Raji (cell line): ENCODE results near the gene LANCL3.
"Not testable (repeated sequence)": the region's sequence is repeated elsewhere in the genome, so short reads cannot be mapped to it uniquely, and the experiment has no call there.

ENCODE experiments used
- POLR2A ChIP-seq: IDR thresholded peaks from 2 replicates; pipeline ENCODE4 v1.6.1; 2011; ENCODE audit warnings: low read depth, low read length, control low read depth; ENCODE audit not compliant: insufficient read depth

The LANCL3 gene

DNA sequence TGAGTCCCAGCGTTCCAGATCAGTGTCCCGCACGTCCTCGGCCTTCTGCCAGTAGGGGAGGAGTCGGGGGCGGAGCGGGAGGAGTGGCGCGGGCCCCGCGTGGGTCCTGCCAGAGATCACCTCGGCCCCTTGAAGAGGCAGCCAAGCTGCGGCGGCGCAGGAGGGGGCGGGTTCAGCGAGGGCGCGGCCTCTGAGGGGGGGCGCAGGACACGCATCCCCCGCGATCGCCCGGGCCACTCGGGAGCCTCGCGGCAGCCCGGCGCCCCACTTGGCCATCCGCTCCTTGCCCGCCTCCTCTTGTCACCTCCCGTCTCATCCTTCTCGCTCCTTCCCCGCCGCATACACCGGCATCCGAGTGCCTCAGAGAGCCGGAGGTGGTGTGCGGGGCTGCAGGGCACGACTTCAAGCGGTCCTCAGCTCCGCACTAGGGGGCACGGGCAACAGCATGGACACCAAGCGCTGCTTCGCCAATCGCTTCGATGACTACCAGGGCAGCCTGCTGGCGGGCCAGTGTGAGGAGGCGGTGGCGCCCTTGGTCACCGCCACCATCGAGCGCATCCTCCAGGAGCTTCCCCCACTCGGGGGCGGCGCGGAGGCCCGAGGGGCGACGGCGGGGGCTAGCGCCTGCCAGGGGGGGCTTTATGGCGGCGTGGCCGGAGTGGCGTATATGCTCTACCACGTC is at the start of gene LANCL3:
Gene LANCL3, plus strand, starts transcription at position 236 of the 682 bp plus-strand sequence. Its CDS starts 210 bp downstream, at position 446.
- TF ChIP-seq POLR2A, result not testable (repeated sequence)

GRCh38 chrX:37541991-37542390 is 29.5 kb upstream of the LANCL3 start:
- TF ChIP-seq POLR2A, result no peak

GRCh38 chrX:37542791-37543190 is 28.7 kb upstream of the LANCL3 start:
- no peak for TF ChIP-seq POLR2A

DNA sequence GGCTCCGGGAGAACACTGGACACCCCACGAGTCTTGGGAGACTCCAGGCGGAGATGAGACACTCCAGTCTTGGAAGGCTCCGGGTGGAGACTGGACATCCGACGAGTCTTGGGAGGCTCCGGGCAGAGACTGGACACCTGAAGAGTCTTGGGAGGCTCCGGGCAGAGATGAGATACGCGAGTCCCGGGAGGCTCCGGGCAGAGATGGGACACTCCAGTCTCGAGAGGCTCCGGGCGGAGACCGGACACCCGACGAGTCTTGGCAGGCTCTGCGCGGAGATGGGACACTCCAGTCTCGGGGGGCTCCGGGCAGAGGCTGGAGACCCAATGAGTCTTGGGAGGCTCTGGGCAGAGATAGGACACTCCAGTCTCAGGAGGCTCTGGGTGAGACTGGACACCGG is 28.1 kb upstream of the LANCL3 start:
- no peak for TF ChIP-seq POLR2A

DNA sequence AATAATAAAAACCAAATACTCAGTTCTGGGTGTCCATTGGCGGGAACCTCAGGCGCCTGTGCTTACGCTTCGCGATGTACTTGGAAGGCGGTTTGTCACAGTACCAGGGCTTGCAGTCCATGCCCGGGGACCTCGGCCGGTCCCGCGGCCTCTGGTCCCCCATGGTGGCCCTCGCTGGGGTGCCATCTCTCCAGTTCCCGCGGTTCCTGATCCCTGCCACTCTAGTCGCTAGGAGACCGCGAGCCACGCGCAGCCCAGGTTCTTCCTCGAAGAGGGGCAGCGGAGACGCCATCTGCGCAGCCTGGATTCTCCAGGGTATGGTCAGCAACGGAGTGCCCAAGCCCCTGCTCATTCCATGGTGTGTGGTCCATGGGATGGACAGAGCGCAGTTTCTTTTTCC is 26.4 kb upstream of the LANCL3 start:
- no peak for TF ChIP-seq POLR2A

DNA sequence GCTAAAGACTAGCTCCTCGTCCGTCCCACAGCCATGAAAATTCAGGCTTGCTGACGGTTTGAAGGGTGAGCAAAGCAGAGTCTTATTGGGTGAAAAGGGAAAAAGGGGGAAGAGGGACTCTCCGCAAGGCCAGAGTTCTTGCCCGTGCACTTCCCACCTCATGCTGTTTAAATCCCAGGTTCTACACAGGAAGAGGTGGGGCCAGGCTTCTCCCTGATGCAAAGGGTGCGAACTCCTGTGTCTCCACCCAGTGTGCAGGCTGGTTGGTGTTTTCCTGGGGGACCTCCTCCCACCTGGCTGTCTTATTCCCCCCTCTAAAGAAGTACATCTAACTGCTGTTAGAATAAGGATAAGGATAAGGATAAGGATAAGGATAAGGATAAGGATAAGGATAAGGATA is 18.0 kb upstream of the LANCL3 start:
- no peak for TF ChIP-seq POLR2A

GRCh38 chrX:37578045-37578444 is 6.6 kb downstream of the LANCL3 start:
- no peak for TF ChIP-seq POLR2A

DNA sequence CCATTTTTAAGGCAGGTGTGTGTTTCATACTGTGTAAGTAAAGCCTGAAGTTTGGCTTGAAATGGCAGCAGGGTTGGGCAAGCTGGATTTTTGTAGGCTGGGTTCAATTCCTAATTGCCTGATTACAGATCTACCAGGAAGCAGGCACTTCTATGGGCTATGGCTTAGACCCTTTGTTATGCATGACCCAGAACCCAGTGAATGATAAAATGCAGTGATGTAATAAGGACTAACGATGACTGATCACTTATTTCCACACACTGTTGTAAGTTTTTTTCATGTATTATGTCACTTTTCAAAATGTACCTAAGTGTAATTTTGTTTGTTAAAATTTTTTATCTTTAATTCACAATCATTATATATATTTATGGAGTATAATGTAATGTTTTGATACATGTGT is 8.6 kb downstream of the LANCL3 start:
- TF ChIP-seq POLR2A, result no peak

GRCh38 chrX:37590047-37590446 is 18.6 kb downstream of the LANCL3 start:
- TF ChIP-seq POLR2A, result no peak

DNA sequence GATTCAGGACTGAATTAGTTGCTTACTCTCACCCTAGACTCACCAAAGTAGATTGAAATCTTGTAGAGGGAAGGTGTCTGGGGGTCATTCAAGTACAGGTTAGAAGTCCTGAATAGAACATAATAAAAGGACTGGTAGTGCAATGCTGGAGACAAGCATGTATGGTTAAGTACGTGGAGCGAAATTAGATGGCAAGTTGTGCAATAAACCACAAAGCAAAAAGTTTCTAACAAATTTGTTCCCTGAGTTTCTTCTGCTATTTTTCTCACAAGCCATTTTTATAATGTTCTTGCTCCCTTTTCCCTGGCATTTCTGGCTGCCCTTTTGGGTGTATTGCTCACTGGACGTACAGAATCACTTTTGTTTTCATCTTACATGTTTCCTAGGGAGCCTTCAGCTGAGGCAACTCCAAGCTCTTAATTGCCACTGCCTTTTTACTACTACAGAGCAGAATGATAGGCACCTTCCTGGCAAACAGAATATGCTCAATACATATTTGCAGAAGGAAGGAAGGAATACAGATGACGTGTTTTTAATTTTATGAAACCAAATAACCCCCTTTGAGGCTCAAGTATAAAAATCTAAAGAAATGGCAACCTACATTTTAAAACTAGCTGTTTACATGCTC is 23.4 kb downstream of the LANCL3 start:
- TF ChIP-seq POLR2A, result no peak

DNA sequence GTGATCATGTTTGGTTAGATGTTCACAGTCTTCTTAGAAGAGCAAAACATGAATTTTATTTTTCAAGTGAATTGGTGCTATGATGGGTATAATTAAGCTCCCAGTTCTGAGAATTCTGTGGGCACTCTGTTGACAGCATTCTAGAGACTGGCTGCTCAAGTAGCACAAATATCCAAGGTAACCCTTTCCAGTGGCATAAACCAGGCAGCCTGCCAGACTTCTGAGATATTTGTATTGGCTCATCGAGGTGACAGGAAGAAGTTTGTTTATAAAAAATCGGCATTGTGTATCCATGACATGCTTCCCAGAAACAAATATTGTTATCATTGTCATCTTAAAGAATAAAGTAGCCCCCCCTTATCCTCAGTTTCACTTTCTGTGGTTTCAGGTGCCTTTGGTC is 28.3 kb downstream of the LANCL3 start:
- TF ChIP-seq POLR2A, result no peak

GRCh38 chrX:37603938-37604409 is 32.5 kb downstream of the LANCL3 start:
- TF ChIP-seq POLR2A, result no peak

DNA sequence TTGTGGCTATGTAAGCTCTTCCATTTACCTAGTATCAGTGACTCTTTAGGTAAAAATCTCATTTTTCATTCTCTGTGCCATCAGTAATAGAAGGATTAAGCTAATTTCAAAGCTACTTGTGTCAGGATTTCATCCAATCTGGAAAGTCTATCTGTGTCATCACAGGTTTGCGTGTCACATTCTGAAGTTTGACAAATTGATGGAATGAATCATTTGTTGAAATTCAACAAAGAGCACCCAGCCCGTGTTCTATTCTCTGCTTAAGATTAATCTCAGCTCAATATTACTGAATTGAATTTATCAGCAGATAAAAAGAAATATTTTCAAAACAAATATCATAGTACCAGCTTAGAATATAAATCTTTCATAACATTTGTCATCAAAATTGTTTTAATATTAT is 35.8 kb downstream of the LANCL3 start:
- no peak for TF ChIP-seq POLR2A

GRCh38 chrX:37608156-37608555 is 36.7 kb downstream of the LANCL3 start:
- TF ChIP-seq POLR2A, result no peak

- TF ChIP-seq POLR2A, result no peak
These were observed 38.3 kb downstream of the LANCL3 start for GRCh38 chrX:37609727-37610126.

GRCh38 chrX:37613933-37614332 is 42.5 kb downstream of the LANCL3 start:
- TF ChIP-seq POLR2A, result no peak

DNA sequence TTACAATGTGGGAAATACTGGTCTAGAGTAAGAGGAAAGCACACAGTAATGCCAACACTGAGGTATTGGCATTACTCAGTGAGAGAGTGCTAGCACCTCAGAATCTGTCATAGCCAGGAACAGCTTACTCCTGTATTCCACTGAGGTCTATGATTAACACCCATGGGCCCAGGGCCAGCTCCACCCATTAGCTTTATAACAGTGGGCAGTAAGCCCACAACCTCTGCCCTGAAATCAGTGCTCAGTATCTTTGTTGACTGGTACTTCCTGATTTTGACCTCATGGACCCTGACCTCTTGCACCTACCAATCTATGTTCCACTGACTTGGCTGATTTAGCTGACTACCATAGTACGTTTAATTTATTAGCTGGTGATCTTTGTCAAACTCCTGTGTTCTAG is 56.1 kb downstream of the LANCL3 start:
- no peak for TF ChIP-seq POLR2A

GRCh38 chrX:37638047-37638446 is 66.6 kb downstream of the LANCL3 start:
- TF ChIP-seq POLR2A, result no peak

GRCh38 chrX:37640142-37640541 is 68.7 kb downstream of the LANCL3 start:
- TF ChIP-seq POLR2A, result no peak
